ENCODE measurements around the gene RXFP3.
A peak's percentile ranks its signal among the peaks of the same experiment; 100 is the strongest.
"Not testable (repeated sequence)": the region's sequence is repeated elsewhere in the genome, so short reads cannot be mapped to it uniquely, and the experiment has no call there.

The RXFP3 gene

GRCh38 chr5:33936381-33937016, at the start of gene RXFP3:
TSS of gene RXFP3 (plus strand) at chr5:33936386. CDS start at chr5:33936741, 355 bp downstream.
- no peak for DNase-seq

DNA sequence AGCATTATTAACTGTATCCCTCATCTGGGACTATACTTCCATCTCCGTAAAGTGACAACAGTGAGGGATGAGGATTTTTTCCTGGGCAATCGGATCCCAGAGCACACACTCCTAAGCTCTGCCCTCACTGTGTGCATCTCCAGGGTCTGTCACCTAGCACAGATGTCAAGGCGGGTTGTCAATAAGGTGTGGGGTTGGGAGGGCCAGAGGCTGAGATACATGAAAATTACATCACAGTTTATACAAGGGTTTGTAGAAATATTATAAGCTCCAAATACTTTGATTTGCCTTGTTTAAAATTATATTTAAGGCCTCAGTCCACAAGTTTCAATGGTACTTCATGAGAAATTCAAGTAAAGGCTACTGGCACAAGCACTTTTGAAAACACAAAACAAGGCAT, 48.9 kb upstream of the RXFP3 start:
- DNase-seq: no peak

- DNase-seq: no peak
Observed at GRCh38 chr5:33888587-33888986, 47.6 kb upstream of the RXFP3 start.

DNA sequence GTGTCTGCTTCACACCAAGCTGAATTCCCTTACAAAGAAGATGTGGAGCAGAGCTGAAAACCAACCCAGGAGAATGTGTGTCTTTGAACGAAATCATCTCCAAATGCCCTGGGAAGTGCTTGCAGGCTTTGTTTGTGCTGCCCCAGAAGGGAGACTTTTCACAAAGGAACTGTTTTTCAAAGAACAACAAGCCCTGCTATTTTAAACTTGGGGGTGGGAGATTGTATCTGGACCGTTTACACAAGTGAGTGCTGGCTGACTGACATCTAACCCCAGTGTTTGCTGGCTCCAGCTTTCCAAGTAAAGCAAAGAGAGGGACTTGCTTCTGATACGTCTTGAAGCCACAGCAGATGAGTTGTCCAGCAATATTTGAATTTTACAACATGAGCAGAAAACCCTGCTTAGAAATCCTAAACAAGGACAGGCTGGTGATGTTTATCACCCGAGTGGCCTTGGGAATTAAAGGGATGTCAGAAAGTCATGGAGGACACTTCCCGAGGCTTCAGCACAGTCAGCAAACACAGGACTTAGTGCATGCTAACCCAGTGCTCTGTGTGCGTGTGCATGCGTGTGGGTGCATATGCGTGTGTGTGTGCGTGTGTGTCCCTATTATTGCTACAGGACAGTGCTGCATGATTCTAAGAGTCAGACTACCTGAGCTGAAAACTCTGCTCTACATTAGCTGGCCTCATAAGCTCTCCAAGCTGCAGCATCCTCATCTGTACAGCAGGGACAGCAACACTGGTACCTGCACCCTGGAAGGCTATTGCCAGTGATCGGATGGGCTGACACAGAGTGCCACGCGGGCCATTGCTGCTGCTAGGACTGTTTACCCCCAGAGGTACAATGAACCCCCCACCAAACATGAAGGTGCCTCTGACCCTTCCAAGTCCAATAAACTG, 45.8 kb upstream of the RXFP3 start:
- DNase-seq: no peak

DNA sequence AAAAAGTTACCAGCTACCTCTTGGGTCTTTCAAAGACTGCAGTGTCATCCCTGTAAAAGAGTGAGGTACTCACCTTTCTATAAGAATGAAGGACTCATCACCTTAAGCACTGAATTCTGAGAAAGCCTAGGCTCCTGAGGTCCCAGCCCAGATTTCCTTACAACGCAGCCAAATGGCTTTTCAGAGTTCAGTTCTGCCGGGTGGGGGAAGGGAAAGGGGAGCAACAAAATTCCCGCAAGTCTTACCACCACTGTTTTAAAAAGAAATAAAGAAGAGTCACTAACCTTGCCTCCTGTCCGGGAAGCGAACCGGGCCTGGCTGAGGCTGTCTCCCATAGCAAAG, 44.8 kb upstream of the RXFP3 start:
- DNase-seq: no peak

DNA sequence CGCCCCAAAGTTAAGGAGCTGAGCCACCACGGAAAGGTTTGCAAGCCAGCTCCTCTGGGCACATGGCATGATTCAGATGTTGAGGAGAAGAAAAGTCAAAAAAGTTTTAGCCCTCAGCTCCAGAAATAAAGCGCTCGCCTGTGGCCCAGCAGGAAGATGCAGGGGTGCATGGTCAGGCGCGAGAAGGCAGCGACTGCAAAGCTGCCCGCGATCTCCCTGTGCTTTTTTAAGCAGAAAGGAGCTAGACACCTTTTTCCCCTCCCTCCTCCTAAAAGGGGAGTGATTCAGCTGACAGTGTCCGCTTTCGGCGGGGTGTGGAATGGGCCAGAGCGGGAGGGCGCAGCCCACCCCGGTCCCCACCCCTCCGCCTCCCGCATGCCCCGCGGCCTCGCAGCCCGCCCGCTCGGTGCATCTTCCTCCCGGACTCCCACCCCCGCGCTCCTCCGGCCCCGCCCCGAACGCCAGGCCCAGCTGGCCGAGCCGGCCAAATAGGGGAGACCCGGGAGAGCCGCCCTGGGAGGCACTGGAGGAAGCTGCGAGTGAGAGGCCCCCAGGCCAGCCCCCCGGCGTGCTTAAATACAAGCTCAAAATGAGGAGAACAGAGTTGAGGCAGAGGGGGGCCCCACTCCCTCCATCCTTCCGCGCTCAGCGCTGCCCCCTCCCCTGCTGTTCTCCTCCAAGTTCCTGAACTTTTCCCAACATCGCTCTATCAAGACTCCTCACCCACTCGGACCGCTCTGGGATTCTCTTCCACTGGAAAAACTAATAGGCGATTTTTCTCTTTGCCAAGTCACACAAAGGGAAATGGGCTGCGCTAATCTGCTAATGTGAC, 44.2 kb upstream of the RXFP3 start, which contains the start of gene ADAMTS12:
Gene ADAMTS12, minus strand, starts transcription at position 203 of the 832 bp plus-strand sequence. Its CDS starts 134 bp downstream, at position 69.
- no peak for DNase-seq

- no peak for DNase-seq
Observed at GRCh38 chr5:33892620-33893137, 43.5 kb upstream of the RXFP3 start.

DNA sequence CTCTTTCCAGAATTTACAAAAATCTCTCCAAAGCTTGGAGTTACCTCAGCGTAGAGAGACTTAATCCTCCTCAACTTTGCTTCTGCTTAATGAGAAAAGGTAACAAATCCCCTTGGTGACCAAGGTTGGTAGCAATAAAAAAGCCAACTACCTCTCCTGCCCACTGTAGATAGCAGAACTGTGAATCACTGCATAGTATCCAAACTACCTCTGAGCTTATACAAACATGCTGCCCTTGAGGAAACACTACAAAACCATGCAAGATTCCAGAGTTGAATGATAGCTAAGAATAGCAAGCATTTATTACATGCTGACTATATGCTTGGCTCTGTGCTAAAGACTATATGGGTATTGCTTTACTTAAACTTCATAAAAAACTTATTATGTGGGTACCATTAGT, 41.6 kb upstream of the RXFP3 start:
- no peak for DNase-seq

DNA sequence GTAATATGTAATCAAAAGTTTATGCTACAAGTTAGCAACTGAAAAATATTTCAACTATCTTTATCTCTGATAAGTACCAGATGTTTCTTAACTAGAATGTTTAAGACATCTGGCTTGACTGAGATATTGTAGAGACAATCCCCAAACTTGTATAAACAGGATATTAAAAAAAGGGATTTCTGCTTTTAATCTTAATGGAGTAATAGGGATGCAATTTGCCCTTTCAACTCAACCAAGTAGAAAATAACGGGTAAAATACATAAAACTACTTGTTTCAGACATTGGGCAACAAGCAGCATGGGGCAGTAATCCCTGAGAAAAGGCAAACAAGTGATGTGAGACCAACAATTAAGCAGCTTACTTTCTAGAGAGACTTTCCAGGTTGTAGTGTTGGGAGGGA, 35.0 kb upstream of the RXFP3 start:
- DNase-seq: no peak

DNA sequence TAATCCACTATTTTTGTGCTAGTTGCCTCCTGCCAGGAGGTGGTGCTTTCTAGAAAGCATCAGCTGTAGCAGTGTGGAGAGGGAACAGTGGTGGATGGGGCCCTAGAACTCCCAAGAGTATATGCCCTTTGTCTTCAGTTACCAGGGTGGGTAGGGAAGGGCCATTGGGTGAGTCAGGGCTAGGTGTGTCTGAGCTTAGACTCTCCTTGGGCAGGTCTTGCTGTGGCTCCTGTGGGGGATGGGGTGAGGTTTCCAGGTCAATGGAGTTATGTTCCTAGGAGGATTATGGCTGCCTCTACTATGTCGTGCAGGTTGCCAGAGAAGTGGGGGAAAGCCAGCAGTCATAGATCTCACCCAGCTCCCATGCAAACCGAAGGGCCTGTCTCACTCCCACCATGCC, 33.1 kb upstream of the RXFP3 start:
- DNase-seq: no peak

DNA sequence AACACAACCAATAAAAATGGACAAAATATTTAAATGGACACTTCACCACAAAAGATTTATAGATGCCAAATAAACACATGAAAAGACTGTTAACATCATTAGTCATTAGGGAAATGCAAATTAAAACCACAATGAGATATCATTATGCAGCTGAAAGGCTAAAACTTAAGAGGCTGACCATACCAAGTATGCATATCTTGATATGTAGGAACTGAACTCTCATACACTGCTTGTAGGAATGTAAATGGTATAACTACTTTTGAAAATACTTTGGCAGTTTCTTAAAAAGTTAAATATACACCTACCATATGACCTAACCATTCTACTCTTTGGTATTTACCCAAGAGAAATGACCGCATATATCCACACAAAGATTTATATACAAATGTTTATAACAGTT, 30.8 kb upstream of the RXFP3 start:
- no peak for DNase-seq

GRCh38 chr5:33906248-33906647, 29.9 kb upstream of the RXFP3 start:
- not testable (repeated sequence) for DNase-seq

GRCh38 chr5:33914844-33915243, 21.3 kb upstream of the RXFP3 start:
- DNase-seq: not testable (repeated sequence)

GRCh38 chr5:33921002-33921401, 15.2 kb upstream of the RXFP3 start:
- no peak for DNase-seq

DNA sequence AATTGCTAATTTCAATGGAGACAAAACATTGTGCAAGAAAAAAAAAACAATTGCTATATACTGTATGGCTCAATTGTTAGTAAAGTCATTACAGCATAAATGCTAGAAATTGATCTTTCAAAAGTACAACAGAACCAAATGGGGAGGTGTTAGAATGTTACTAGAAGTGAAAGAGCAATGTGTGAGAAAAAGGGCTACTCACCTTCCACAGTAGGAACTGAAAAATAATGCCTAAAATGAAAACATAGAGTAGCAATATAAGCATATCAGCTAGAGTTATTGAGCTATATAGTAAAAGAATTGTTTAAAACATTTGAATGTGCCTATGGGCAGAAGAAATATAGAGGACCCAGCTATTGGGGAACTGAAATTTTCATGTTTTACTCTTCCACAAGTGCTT, 10.9 kb upstream of the RXFP3 start:
- no peak for DNase-seq

DNA sequence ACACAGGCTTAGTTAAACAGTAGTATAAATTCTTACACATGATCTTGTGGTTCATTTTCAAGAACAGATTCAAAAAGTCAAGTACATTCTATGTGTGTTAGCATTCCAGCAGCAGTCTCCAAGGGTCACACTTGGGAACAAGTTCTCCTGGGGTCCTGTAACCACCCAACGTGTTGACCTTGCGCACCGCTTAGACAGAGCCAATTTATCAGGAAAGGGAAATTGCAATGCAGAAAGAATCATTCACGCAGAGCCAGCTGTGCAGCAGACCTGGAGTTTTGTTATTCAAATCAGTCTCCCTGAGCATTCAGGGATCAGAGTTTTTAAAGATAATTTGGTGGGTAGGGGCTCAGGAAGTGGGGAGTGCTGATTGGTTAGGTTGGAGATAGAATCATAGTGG, 8.5 kb upstream of the RXFP3 start:
- no peak for DNase-seq

- DNase-seq: no peak
Observed at GRCh38 chr5:33928283-33928682, 7.9 kb upstream of the RXFP3 start.

GRCh38 chr5:33929925-33930690, 6.1 kb upstream of the RXFP3 start:
- no peak for DNase-seq

GRCh38 chr5:33931136-33931535, 5.0 kb upstream of the RXFP3 start:
- DNase-seq: no peak

GRCh38 chr5:33933723-33934169, 2.4 kb upstream of the RXFP3 start:
- DNase-seq: no peak

DNA sequence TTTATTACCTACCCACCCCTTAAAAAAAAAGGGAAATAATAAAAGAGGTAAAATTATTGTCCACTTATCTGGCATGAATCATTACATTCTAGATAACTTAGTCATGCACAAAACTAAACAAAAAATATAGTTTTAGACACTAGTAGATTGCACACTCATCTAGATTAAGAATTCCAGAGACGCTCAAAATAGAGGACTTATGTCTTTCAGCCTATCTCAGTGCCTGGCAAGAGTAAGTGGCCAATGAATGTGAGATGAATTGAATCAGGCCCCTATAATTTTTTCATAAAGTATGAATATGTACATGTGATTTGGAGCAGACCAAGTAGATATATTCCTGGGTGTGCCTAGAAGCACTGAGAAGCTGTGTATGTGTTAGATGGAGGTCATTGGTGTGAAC, 2.0 kb upstream of the RXFP3 start:
- no peak for DNase-seq

DNA sequence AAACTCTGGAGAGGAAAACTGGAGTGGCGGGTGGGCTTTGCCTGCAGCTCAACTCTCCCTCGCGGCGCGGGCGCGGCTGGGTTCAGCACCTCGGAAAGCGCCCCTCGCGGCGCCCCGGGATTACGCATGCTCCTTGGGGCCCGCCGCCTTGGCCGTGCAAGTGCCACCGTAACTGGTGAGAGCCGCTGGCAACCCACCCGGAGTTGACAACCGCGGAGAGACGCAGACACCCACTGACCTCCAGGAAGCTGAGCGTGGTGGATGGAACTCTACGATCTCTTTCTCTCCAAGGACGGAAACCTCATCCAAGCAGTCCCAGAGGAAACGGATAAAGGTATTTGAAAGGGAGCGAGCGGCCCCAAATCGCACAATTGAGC, 194 bp upstream of the RXFP3 start:
- DNase-seq: peak; percentile 73
